Skeletal muscle satellite cell (primary cell): ENCODE results near the gene SCN3A.

Experiments
- H3K27me3 ChIP-seq: 2 replicates; pipeline ENCODE4 v1.7.0; 2013; ENCODE audit warnings: low read length; ENCODE audit not compliant: control insufficient read depth, insufficient read depth
- H3K36me3 ChIP-seq: 2 replicates; pipeline ENCODE4 v1.7.0; 2013; ENCODE audit warnings: mild to moderate bottlenecking, control low read depth, low read length; ENCODE audit not compliant: insufficient read depth
- H3K4me1 ChIP-seq: 2 replicates; pipeline ENCODE4 v1.7.0; 2013; ENCODE audit warnings: low read length; ENCODE audit not compliant: control insufficient read depth, insufficient read depth
- H3K4me2 ChIP-seq: 2 replicates; pipeline ENCODE4 v1.7.0; 2013; ENCODE audit warnings: mild to moderate bottlenecking, low read length
- H3K4me3 ChIP-seq: 2 replicates; pipeline ENCODE4 v1.7.0; 2013; ENCODE audit warnings: low read length
- H3K9ac ChIP-seq: 2 replicates; pipeline ENCODE4 v1.7.0; 2013; ENCODE audit warnings: mild to moderate bottlenecking, low read depth, low read length, moderate library complexity
- H3K9me3 ChIP-seq: replicated peaks from 2 replicates; pipeline ENCODE4 v1.7.0; 2013; ENCODE audit warnings: mild to moderate bottlenecking, control low read depth, low read length

SCN3A gene

GRCh38 chr2:165109915-165110314 is 93.9 kb downstream of the SCN3A start:
- peaks cover 16% of the 10 kb centered on the region for H3K4me1 ChIP-seq
- H3K27me3 ChIP-seq = no peaks in the 10 kb centered on the region
- H3K36me3 ChIP-seq = no peaks in the 10 kb centered on the region
- no peak overlapping the region for H3K4me3 ChIP-seq
- H3K9ac ChIP-seq = no peak overlapping the region
- no peak overlapping the region for H3K4me2 ChIP-seq
- no peaks in the 10 kb centered on the region for H3K9me3 ChIP-seq

- H3K4me2 ChIP-seq = no peak overlapping the region
- H3K27me3 ChIP-seq = no peaks in the 10 kb centered on the region
- H3K4me3 ChIP-seq = no peak overlapping the region
- H3K9me3 ChIP-seq = no peaks in the 10 kb centered on the region
- no peaks in the 10 kb centered on the region for H3K4me1 ChIP-seq
- H3K9ac ChIP-seq = no peak overlapping the region
- H3K36me3 ChIP-seq = no peaks in the 10 kb centered on the region
Measured at GRCh38 chr2:165105926-165106325, 97.9 kb downstream of the SCN3A start.

- Histone ChIP-seq H3K4me3 (no peak overlapping the region), H3K9ac (no peak overlapping the region), H3K4me1 (no peaks in the 10 kb centered on the region), H3K9me3 (no peaks in the 10 kb centered on the region), H3K36me3 (no peaks in the 10 kb centered on the region), H3K27me3 (no peaks in the 10 kb centered on the region), H3K4me2 (no peak overlapping the region)
Measured at GRCh38 chr2:165087933-165088901, 115.6 kb downstream of the SCN3A start.

- H3K4me1 ChIP-seq = no peaks in the 10 kb centered on the region
- H3K4me2 ChIP-seq = no peak overlapping the region
- no peak overlapping the region for H3K9ac ChIP-seq
- H3K4me3 ChIP-seq = no peak overlapping the region
- no peaks in the 10 kb centered on the region for H3K27me3 ChIP-seq
- peaks cover 3% of the 10 kb centered on the region for H3K9me3 ChIP-seq
- no peaks in the 10 kb centered on the region for H3K36me3 ChIP-seq
Measured at GRCh38 chr2:165086337-165086736, 117.5 kb downstream of the SCN3A start.

GRCh38 chr2:165083326-165083725 is 120.5 kb downstream of the SCN3A start:
- no peak overlapping the region for H3K9ac ChIP-seq
- H3K36me3 ChIP-seq = no peaks in the 10 kb centered on the region
- H3K27me3 ChIP-seq = no peaks in the 10 kb centered on the region
- H3K4me3 ChIP-seq = no peak overlapping the region
- H3K4me1 ChIP-seq = no peaks in the 10 kb centered on the region
- peaks cover 3% of the 10 kb centered on the region for H3K9me3 ChIP-seq
- H3K4me2 ChIP-seq = no peak overlapping the region

GRCh38 chr2:165082479-165082878 is 121.4 kb downstream of the SCN3A start:
- Histone ChIP-seq H3K4me2 (no peak overlapping the region), H3K4me3 (no peak overlapping the region), H3K9me3 (peaks cover 3% of the 10 kb centered on the region), H3K9ac (no peak overlapping the region), H3K4me1 (no peaks in the 10 kb centered on the region), H3K36me3 (no peaks in the 10 kb centered on the region), H3K27me3 (no peaks in the 10 kb centered on the region)

GRCh38 chr2:165081276-165081675 is 122.6 kb downstream of the SCN3A start:
- Histone ChIP-seq H3K27me3 (no peaks in the 10 kb centered on the region), H3K9me3 (peaks cover 3% of the 10 kb centered on the region), H3K4me1 (no peaks in the 10 kb centered on the region), H3K4me2 (no peak overlapping the region), H3K4me3 (no peak overlapping the region), H3K9ac (no peak overlapping the region), H3K36me3 (no peaks in the 10 kb centered on the region)

GRCh38 chr2:165079432-165079831 is 124.4 kb downstream of the SCN3A start:
- no peaks in the 10 kb centered on the region for H3K36me3 ChIP-seq
- H3K4me3 ChIP-seq = no peak overlapping the region
- H3K27me3 ChIP-seq = no peaks in the 10 kb centered on the region
- H3K4me2 ChIP-seq = no peak overlapping the region
- peaks cover 3% of the 10 kb centered on the region for H3K9me3 ChIP-seq
- no peak overlapping the region for H3K9ac ChIP-seq
- no peaks in the 10 kb centered on the region for H3K4me1 ChIP-seq

GRCh38 chr2:165078913-165079312 is 124.9 kb downstream of the SCN3A start:
- peaks cover 3% of the 10 kb centered on the region for H3K9me3 ChIP-seq

GRCh38 chr2:165074884-165075283 is 129.0 kb downstream of the SCN3A start:
- H3K9me3 ChIP-seq = no peaks in the 10 kb centered on the region
- H3K36me3 ChIP-seq = no peaks in the 10 kb centered on the region
- no peak overlapping the region for H3K9ac ChIP-seq
- no peak overlapping the region for H3K4me3 ChIP-seq
- no peaks in the 10 kb centered on the region for H3K4me1 ChIP-seq
- no peak overlapping the region for H3K4me2 ChIP-seq
- no peaks in the 10 kb centered on the region for H3K27me3 ChIP-seq

More at GRCh38 chr2:165078913-165079312, 124.9 kb downstream of the SCN3A start:
- H3K4me1 ChIP-seq = no peaks in the 10 kb centered on the region
- no peaks in the 10 kb centered on the region for H3K36me3 ChIP-seq
- no peak overlapping the region for H3K9ac ChIP-seq
- H3K27me3 ChIP-seq = no peaks in the 10 kb centered on the region
- no peak overlapping the region for H3K4me3 ChIP-seq
- no peak overlapping the region for H3K4me2 ChIP-seq

- Histone ChIP-seq H3K27me3 (no peaks in the 10 kb centered on the region), H3K4me3 (no peak overlapping the region), H3K36me3 (no peaks in the 10 kb centered on the region), H3K9me3 (no peaks in the 10 kb centered on the region), H3K9ac (no peak overlapping the region), H3K4me1 (no peaks in the 10 kb centered on the region), H3K4me2 (no peak overlapping the region)
Measured at GRCh38 chr2:165074323-165074722, 129.5 kb downstream of the SCN3A start.

- H3K4me3 ChIP-seq = no peak overlapping the region
- no peaks in the 10 kb centered on the region for H3K9me3 ChIP-seq
- H3K36me3 ChIP-seq = no peaks in the 10 kb centered on the region
- H3K9ac ChIP-seq = no peak overlapping the region
- H3K4me1 ChIP-seq = peaks cover 9% of the 10 kb centered on the region
- no peak overlapping the region for H3K4me2 ChIP-seq
- H3K27me3 ChIP-seq = no peaks in the 10 kb centered on the region
Measured at GRCh38 chr2:165070076-165070475, 133.8 kb downstream of the SCN3A start.
